ENCODE data around the gene PDXDC1.
"Not testable (repeated sequence)": the region's sequence is repeated elsewhere in the genome, so short reads cannot be mapped to it uniquely, and the experiment has no call there.

PDXDC1 gene

GRCh38 chr16:15038689-15039088 is 63.9 kb downstream of the PDXDC1 start:
- DNase-seq: no peak

- peak; percentile 77 for DNase-seq
Observed at GRCh38 chr16:15041271-15042004, 66.6 kb downstream of the PDXDC1 start.

- DNase-seq: no peak
Observed at GRCh38 chr16:15043344-15043743, 68.5 kb downstream of the PDXDC1 start.

GRCh38 chr16:15044286-15044685 is 69.5 kb downstream of the PDXDC1 start:
- no peak for DNase-seq

- not testable (repeated sequence) for DNase-seq
Observed at GRCh38 chr16:15045270-15045669, 70.4 kb downstream of the PDXDC1 start.

- no peak for DNase-seq
Observed at GRCh38 chr16:15046692-15047376, 72.0 kb downstream of the PDXDC1 start.

- no peak for DNase-seq
Observed at GRCh38 chr16:15049581-15050180, 74.9 kb downstream of the PDXDC1 start.

- not testable (repeated sequence) for DNase-seq
Observed at GRCh38 chr16:15050440-15050839, 75.6 kb downstream of the PDXDC1 start.

- DNase-seq: no peak
Observed at GRCh38 chr16:15051387-15051951, 76.6 kb downstream of the PDXDC1 start.

- DNase-seq: no peak
Observed at GRCh38 chr16:15052747-15053476, 78.1 kb downstream of the PDXDC1 start.

- no peak for DNase-seq
Observed at GRCh38 chr16:15053904-15054303, 79.1 kb downstream of the PDXDC1 start.

- no peak for DNase-seq
Observed at GRCh38 chr16:15054357-15055140, 79.7 kb downstream of the PDXDC1 start.

GRCh38 chr16:15055141-15056053 is 80.6 kb downstream of the PDXDC1 start:
- peak; percentile 35 for DNase-seq

GRCh38 chr16:15057681-15058417 is 83.0 kb downstream of the PDXDC1 start:
- no peak for DNase-seq

- no peak for DNase-seq
Observed at GRCh38 chr16:15059324-15059723, 84.5 kb downstream of the PDXDC1 start.

- not testable (repeated sequence) for DNase-seq
Observed at GRCh38 chr16:15062085-15062810, 87.4 kb downstream of the PDXDC1 start.

GRCh38 chr16:15065961-15066360 is 91.1 kb downstream of the PDXDC1 start:
- not testable (repeated sequence) for DNase-seq

- not testable (repeated sequence) for DNase-seq
Observed at GRCh38 chr16:15066690-15067089, 91.9 kb downstream of the PDXDC1 start.

GRCh38 chr16:15071013-15071412 is 96.2 kb downstream of the PDXDC1 start:
- DNase-seq: not testable (repeated sequence)

Data from right hindlimb (tissue), 1 donor.